ENCODE results near the gene SYNGAP1.
"Not testable (repeated sequence)": the region's sequence is repeated elsewhere in the genome, so short reads cannot be mapped to it uniquely, and the experiment has no call there.

The SYNGAP1 gene

GRCh38 chr6:33419580-33420490, at the start of gene SYNGAP1:
TSS of gene SYNGAP1 (plus strand) at chr6:33420065. CDS start at chr6:33420265, 200 bp downstream.
- H3K27ac Mint-ChIP-seq = peak within 1 kb of the TSS; percentile 97
- peaks cover 69% of the 10 kb centered on the region for H3K4me1 Mint-ChIP-seq
- H3K4me3 Mint-ChIP-seq = peak within 1 kb of the TSS; percentile 92
- H3K9me3 Mint-ChIP-seq = no peaks in the 10 kb centered on the region
- CTCF ChIA-PET = interaction anchor here (0.6 to 1.7 kb wide), 4 partner anchors 11 to 159 kb away, joined by 3 to 6 read pairs (median 5); partner anchors contain the start of gene BAK1
- DNase-seq = peak; percentile 68
- H3K27me3 Mint-ChIP-seq = peaks cover 21% of the 10 kb centered on the region
- H3K36me3 Mint-ChIP-seq = peaks cover 30% of the 10 kb centered on the region

- H3K4me1 Mint-ChIP-seq = peaks cover 22% of the 10 kb centered on the region
- H3K9me3 Mint-ChIP-seq, CTCF ChIA-PET, DNase-seq, H3K27me3 Mint-ChIP-seq, H3K4me3 Mint-ChIP-seq, H3K36me3 Mint-ChIP-seq, H3K27ac Mint-ChIP-seq: not testable (repeated sequence)
These were observed 48.0 kb upstream of the SYNGAP1 start for GRCh38 chr6:33371901-33372300.

GRCh38 chr6:33372526-33373123, 47.2 kb upstream of the SYNGAP1 start:
- Mint-ChIP-seq H3K9me3 (no peaks in the 10 kb centered on the region), H3K36me3 (no peaks in the 10 kb centered on the region), H3K27ac (no peak overlapping the region), H3K4me3 (no peak overlapping the region), H3K27me3 (peaks cover 11% of the 10 kb centered on the region), H3K4me1 (peaks cover 22% of the 10 kb centered on the region)
- DNase-seq = no peak
- CTCF ChIA-PET = no interaction called here

GRCh38 chr6:33373960-33374910, 45.6 kb upstream of the SYNGAP1 start:
- peaks cover 13% of the 10 kb centered on the region for H3K27me3 Mint-ChIP-seq
- no peak for DNase-seq
- no peak overlapping the region for H3K27ac Mint-ChIP-seq

GRCh38 chr6:33375143-33375671, 44.7 kb upstream of the SYNGAP1 start:
- no peaks in the 10 kb centered on the region for H3K36me3 Mint-ChIP-seq
- H3K4me3 Mint-ChIP-seq = no peak overlapping the region
- DNase-seq = no peak
- H3K9me3 Mint-ChIP-seq = no peaks in the 10 kb centered on the region
- peaks cover 15% of the 10 kb centered on the region for H3K27me3 Mint-ChIP-seq
- peaks cover 22% of the 10 kb centered on the region for H3K4me1 Mint-ChIP-seq
- H3K27ac Mint-ChIP-seq = no peak overlapping the region
- CTCF ChIA-PET = interaction anchor here (0.6 to 1.5 kb wide), 3 partner anchors 16 to 52 kb away, joined by 3 to 6 read pairs (median 3); no protein-coding TSS in a partner anchor

More at GRCh38 chr6:33373960-33374910, 45.6 kb upstream of the SYNGAP1 start:
- CTCF ChIA-PET = interaction anchor here (0.6 to 1.5 kb wide), 3 partner anchors 17 to 53 kb away, joined by 3 to 6 read pairs (median 3); no protein-coding TSS in a partner anchor
- Mint-ChIP-seq H3K4me3 (no peak overlapping the region), H3K36me3 (no peaks in the 10 kb centered on the region), H3K9me3 (no peaks in the 10 kb centered on the region), H3K4me1 (peaks cover 22% of the 10 kb centered on the region)

GRCh38 chr6:33377171-33377570, 42.7 kb upstream of the SYNGAP1 start:
- Mint-ChIP-seq H3K9me3 (no peaks in the 10 kb centered on the region), H3K27me3 (peaks cover 26% of the 10 kb centered on the region), H3K4me1 (peaks cover 22% of the 10 kb centered on the region), H3K4me3 (no peak overlapping the region), H3K27ac (no peak overlapping the region), H3K36me3 (no peaks in the 10 kb centered on the region)
- CTCF ChIA-PET = no interaction called here
- DNase-seq = no peak

- CTCF ChIA-PET = interaction anchor here (1.1 kb wide), 1 partner anchor 34 kb away, joined by 3 read pairs; no protein-coding TSS in a partner anchor
- not testable (repeated sequence) for H3K9me3 Mint-ChIP-seq, H3K27ac Mint-ChIP-seq, DNase-seq, H3K4me3 Mint-ChIP-seq, H3K36me3 Mint-ChIP-seq
- Mint-ChIP-seq H3K4me1 (peaks cover 17% of the 10 kb centered on the region), H3K27me3 (peaks cover 46% of the 10 kb centered on the region)
These were observed 40.7 kb upstream of the SYNGAP1 start for GRCh38 chr6:33379184-33379583.

GRCh38 chr6:33380272-33380981, 39.4 kb upstream of the SYNGAP1 start:
- Mint-ChIP-seq H3K27me3 (peaks cover 49% of the 10 kb centered on the region), H3K27ac (no peak overlapping the region), H3K9me3 (no peaks in the 10 kb centered on the region), H3K4me3 (no peak overlapping the region), H3K36me3 (no peaks in the 10 kb centered on the region), H3K4me1 (peaks cover 9% of the 10 kb centered on the region)
- CTCF ChIA-PET = interaction anchor here (1.7 kb wide), 1 partner anchor 10 kb away, joined by 6 read pairs; no protein-coding TSS in a partner anchor
- no peak for DNase-seq

GRCh38 chr6:33383427-33384185, 36.3 kb upstream of the SYNGAP1 start:
- no peak overlapping the region for H3K4me3 Mint-ChIP-seq

GRCh38 chr6:33384581-33385020, 35.3 kb upstream of the SYNGAP1 start:
- no peak overlapping the region for H3K27ac Mint-ChIP-seq
- H3K27me3 Mint-ChIP-seq = peaks cover 36% of the 10 kb centered on the region
- no peak overlapping the region for H3K4me3 Mint-ChIP-seq
- no peak for DNase-seq
- H3K9me3 Mint-ChIP-seq = no peaks in the 10 kb centered on the region
- H3K4me1 Mint-ChIP-seq = peaks cover 3% of the 10 kb centered on the region
- no peaks in the 10 kb centered on the region for H3K36me3 Mint-ChIP-seq
- CTCF ChIA-PET = no interaction called here

More at GRCh38 chr6:33383427-33384185, 36.3 kb upstream of the SYNGAP1 start:
- Mint-ChIP-seq H3K27me3 (peaks cover 41% of the 10 kb centered on the region), H3K9me3 (no peaks in the 10 kb centered on the region), H3K4me1 (peaks cover 3% of the 10 kb centered on the region), H3K27ac (no peak overlapping the region), H3K36me3 (no peaks in the 10 kb centered on the region)
- DNase-seq = no peak
- CTCF ChIA-PET = no interaction called here

- Mint-ChIP-seq H3K4me3 (no peak overlapping the region), H3K27me3 (peaks cover 4% of the 10 kb centered on the region), H3K9me3 (no peaks in the 10 kb centered on the region), H3K4me1 (peaks cover 42% of the 10 kb centered on the region), H3K36me3 (peaks cover 25% of the 10 kb centered on the region), H3K27ac (peak overlapping the region; percentile 97)
- no peak for DNase-seq
- CTCF ChIA-PET = interaction anchor here (0.8 to 2.0 kb wide), 15 partner anchors 11 to 310 kb away, joined by 3 to 10 read pairs (median 4); partner anchors contain the start of genes ZBTB22 and ZBTB9
These were observed 29.7 kb upstream of the SYNGAP1 start for GRCh38 chr6:33390173-33390572.

- H3K4me1 Mint-ChIP-seq = peaks cover 47% of the 10 kb centered on the region
These were observed 29.0 kb upstream of the SYNGAP1 start for GRCh38 chr6:33390767-33391277.

More at GRCh38 chr6:33390767-33391277, 29.0 kb upstream of the SYNGAP1 start:
- peak overlapping the region; percentile 87 for H3K4me3 Mint-ChIP-seq
- peak overlapping the region; percentile 97 for H3K27ac Mint-ChIP-seq
- CTCF ChIA-PET = interaction anchor here (0.7 to 2.0 kb wide), 18 partner anchors 9 to 310 kb away, joined by 3 to 10 read pairs (median 4); partner anchors contain the start of genes ZBTB22 and ZBTB9
- H3K27me3 Mint-ChIP-seq = peaks cover 4% of the 10 kb centered on the region
- peaks cover 29% of the 10 kb centered on the region for H3K36me3 Mint-ChIP-seq
- DNase-seq = no peak
- H3K9me3 Mint-ChIP-seq = no peaks in the 10 kb centered on the region
